ENCODE results near the gene SAMD4A. TPM values are rescaled to one million over a fixed set of nuclear protein-coding genes. Genes with fewer than 3 reads are reported as not detected.

SAMD4A gene
- total RNA-seq, 1 experiment from 2014 or later: 9.6 TPM

DNA sequence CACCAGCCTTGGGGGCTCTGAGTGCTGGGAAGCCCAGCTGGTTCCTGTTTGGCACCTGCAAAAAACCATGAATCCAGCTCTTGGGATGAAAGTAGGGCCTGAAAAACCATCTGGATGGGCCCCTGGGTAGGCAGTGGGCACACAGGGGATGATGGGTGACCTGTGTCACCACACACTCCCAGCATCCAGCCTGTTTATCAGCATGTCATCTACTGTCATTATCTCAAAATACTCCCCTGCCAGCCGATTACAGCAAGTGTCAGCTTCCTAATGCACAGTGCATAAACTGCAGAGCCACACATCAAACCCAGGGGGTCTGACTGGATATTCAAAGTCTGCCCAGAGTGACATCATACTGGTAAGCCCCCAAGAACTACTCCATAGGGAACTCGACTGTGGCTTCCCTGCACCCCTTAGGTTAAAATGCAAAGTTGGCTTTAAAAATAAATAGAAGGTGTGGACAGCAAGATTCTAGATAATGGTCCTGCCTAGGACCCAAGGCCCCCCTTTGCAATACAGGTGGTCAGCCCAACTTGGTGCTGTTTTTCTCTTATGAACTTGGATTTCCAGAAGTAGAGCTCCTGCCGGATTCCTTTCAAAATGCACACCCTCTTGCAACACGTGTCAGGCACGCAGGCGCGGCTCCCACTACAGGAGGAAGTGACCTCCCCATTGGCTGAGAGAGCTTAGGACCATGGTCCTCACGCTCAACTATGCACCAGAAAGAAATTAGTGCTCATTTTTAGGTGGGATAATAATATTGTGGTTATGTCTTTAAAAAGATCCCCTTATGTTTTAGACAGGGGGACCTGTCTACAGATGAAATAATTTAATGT is 241.6 kb downstream of the SAMD4A start:
- Histone ChIP-seq H3K79me2 (ENCODE audit: insufficient read depth, low read length) (no peaks in the 10 kb centered on the region), H3K23me2 (ENCODE audit: insufficient read length, low read depth, low read length, poor library complexity, severe bottlenecking) (no peaks in the 10 kb centered on the region), H2BK15ac (ENCODE audit: low read depth, low read length) (no peak overlapping the region), H3K79me1 (ENCODE audit: insufficient read depth, low read depth, low read length, poor library complexity, severe bottlenecking) (no peaks in the 10 kb centered on the region), H3K9ac (ENCODE audit: extremely low read depth, insufficient read length, low read length) (no peak overlapping the region), H3T11ph (ENCODE audit: low read length) (no peak overlapping the region), H3K27me3 (ENCODE audit: insufficient read depth, low read length) (no peaks in the 10 kb centered on the region), H4K8ac (replicated peaks; ENCODE audit: insufficient read length, low read depth, low read length) (no peak overlapping the region), H4K20me1 (ENCODE audit: control insufficient read depth, insufficient read depth, insufficient read length) (no peaks in the 10 kb centered on the region), H3K23ac (ENCODE audit: insufficient read length, low read depth, low read length) (no peak overlapping the region), H3K9me3 (ENCODE audit: control insufficient read depth, low read depth, low read length) (no peaks in the 10 kb centered on the region), H3K4me2 (ENCODE audit: insufficient read depth, insufficient read length, low read length) (no peak overlapping the region), H3K18ac (ENCODE audit: insufficient read length, low read depth, low read length) (no peak overlapping the region), H3K27ac (ENCODE audit: insufficient read length, low read depth, low read length) (no peak overlapping the region), H4K91ac (ENCODE audit: insufficient read length, low read depth, low read length) (no peak overlapping the region), H4K5ac (ENCODE audit: insufficient read length, low read depth, low read length) (no peak overlapping the region), H2AFZ (ENCODE audit: low read length) (no peak overlapping the region), H2BK12ac (ENCODE audit: insufficient read length, low read depth, low read length) (no peak overlapping the region), H3K4ac (ENCODE audit: low read depth, low read length) (no peak overlapping the region), H3K56ac (ENCODE audit: insufficient read length, low read depth, low read length) (no peak overlapping the region), H2AK5ac (ENCODE audit: insufficient read length, low read length) (no peak overlapping the region), H2BK20ac (ENCODE audit: low read depth, low read length, poor library complexity, severe bottlenecking) (no peak overlapping the region), H2BK5ac (ENCODE audit: insufficient read length, low read length) (no peak overlapping the region), H3K14ac (ENCODE audit: insufficient read depth, low read length) (no peak overlapping the region), H2BK120ac (ENCODE audit: low read depth, low read length, poor library complexity, severe bottlenecking) (no peak overlapping the region), H3K4me1 (ENCODE audit: insufficient read depth, low read length) (peaks cover 2% of the 10 kb centered on the region; the same call in 1 of the 2 replicates)
- Mint-ChIP-seq H3K36me3 (ENCODE audit: insufficient read depth in 1 of 3, low read depth in 3 of 3) (no peaks in the 10 kb centered on the region), H3K4me3 (no peak overlapping the region), H3K4me1 (peaks cover 22 to 23% of the 10 kb centered on the region in 2 experiments), H3K27ac (no peak overlapping the region; a peak in 1 of 7 replicates), H3K27me3 (ENCODE audit: low read depth) (peaks cover 36% of the 10 kb centered on the region), H3K9me3 (no peaks in the 10 kb centered on the region)
- no peak for DNase-seq
- no CpG with 5 or more reads among the region's 8 CpGs for WGBS (ENCODE audit: extremely low coverage, insufficient read length, low lambda C conversion rate)
- TF ChIP-seq, protein P1, sequence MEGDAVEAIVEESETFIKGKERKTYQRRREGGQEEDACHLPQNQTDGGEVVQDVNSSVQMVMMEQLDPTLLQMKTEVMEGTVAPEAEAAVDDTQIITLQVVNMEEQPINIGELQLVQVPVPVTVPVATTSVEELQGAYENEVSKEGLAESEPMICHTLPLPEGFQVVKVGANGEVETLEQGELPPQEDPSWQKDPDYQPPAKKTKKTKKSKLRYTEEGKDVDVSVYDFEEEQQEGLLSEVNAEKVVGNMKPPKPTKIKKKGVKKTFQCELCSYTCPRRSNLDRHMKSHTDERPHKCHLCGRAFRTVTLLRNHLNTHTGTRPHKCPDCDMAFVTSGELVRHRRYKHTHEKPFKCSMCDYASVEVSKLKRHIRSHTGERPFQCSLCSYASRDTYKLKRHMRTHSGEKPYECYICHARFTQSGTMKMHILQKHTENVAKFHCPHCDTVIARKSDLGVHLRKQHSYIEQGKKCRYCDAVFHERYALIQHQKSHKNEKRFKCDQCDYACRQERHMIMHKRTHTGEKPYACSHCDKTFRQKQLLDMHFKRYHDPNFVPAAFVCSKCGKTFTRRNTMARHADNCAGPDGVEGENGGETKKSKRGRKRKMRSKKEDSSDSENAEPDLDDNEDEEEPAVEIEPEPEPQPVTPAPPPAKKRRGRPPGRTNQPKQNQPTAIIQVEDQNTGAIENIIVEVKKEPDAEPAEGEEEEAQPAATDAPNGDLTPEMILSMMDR (conservative IDR thresholded peaks at IDR 0.05): no peak
